Measurements from ENCODE around the gene TINCR. TPM values are rescaled to one million over a fixed set of nuclear protein-coding genes. Genes with fewer than 3 reads are reported as not detected.

The TINCR gene
- total RNA-seq, 1 experiment from 2014 or later, result 0.34 TPM

DNA sequence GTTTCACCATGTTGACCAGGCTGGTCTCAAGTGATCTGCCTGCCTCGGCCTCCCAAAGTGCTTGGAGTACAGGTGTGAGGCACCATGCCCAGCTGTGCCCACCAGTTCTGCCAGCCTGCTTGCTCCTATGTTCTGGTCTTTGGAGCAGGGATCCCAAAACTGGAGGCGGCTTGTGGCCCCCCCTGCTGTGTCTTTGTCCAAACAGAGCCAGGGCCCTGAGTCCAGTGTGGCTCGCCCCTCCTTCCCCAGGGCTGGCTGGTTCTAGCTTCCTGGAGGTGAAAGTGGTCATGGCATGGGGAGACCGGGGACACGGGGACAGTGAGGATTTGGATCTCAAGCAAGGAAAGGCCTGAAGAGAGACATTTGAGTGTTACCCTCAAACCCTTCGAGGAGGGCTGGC is 11.5 kb upstream of the TINCR start:
- POLR2A ChIA-PET (ENCODE audit: low non-redundant PET), result no interaction called here

DNA sequence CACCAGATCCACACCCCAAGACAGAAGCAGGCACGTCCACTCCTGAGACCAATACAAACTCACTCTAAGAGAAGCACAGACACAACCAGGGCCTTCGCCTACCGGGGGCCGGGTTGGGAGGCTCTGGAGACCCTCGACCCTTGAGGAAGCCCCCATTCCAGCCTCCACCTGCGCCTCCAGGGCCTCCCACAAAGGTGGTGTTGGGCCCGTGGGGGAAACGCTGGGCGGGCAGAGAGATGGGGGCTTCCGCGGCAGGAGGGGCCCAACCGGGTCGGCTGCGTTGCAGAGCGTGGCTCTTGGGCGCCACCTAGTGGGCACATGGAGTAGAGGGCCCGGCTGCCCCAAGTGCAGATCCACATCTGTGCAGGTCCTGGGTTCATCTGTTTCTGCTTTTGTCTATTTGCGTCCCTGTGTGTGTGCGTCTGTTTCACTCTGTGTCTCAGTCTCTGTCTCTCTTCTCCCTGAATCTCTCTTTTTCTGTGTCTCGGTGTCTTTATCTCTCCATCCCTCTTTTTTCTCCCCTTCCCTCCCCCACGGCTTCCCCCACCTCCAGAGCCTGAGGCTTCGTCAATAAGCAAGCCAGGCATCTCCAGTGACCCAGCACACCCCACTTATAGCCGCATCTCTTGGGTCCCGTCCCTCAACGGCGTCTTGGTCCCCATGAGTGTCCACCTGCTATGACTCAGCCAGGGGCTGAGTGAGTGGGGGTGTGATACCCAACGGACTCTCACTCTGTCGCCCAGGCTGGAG is 10.5 kb upstream of the TINCR start:
- POLR2A ChIA-PET (ENCODE audit: low non-redundant PET), result no interaction called here
- H3K27ac ChIP-seq (ENCODE audit: low read depth, low read length, poor library complexity, severe bottlenecking), result peak overlapping the region; percentile 29
- peak; percentile 79 for DNase-seq (ENCODE audit: low spot score)

More for the DNA sequence above, 11.5 kb upstream of the TINCR start:
- no TSS peak for BruUV-seq (replicated peaks)
- no peaks in the 10 kb centered on the region for H3K9me3 ChIP-seq (ENCODE audit: low read depth, low read length, poor library complexity, severe bottlenecking)
- DNase-seq (ENCODE audit: low spot score), result no peak
- H3K4me3 ChIP-seq (ENCODE audit: low read depth, low read length, poor library complexity, severe bottlenecking), result no peak overlapping the region
- peak overlapping the region; percentile 39 for H3K27ac ChIP-seq (ENCODE audit: low read depth, low read length, poor library complexity, severe bottlenecking)
- H3K27me3 ChIP-seq (replicated peaks; ENCODE audit: insufficient read depth, low read depth, low read length, poor library complexity), result no peaks in the 10 kb centered on the region
- H3K4me1 ChIP-seq (ENCODE audit: insufficient read depth, low read length, poor library complexity, severe bottlenecking), result peaks cover 9% of the 10 kb centered on the region
- H3K36me3 ChIP-seq (ENCODE audit: insufficient read depth, low read length, poor library complexity, severe bottlenecking), result no peaks in the 10 kb centered on the region
- intact Hi-C loops (cut with micrococcal nuclease; ENCODE audit: unreplicated experiment), result loop anchor here (5.0 to 10.0 kb wide), 2 partner anchors 204 to 542 kb away; no protein-coding TSS in a partner anchor
- no peak for TF ChIP-seq EZH2 (IDR thresholded peaks at IDR 0.05; ENCODE audit: borderline replicate concordance, low read depth, low read length, poor library complexity, severe bottlenecking)
- TF ChIP-seq, protein P1, sequence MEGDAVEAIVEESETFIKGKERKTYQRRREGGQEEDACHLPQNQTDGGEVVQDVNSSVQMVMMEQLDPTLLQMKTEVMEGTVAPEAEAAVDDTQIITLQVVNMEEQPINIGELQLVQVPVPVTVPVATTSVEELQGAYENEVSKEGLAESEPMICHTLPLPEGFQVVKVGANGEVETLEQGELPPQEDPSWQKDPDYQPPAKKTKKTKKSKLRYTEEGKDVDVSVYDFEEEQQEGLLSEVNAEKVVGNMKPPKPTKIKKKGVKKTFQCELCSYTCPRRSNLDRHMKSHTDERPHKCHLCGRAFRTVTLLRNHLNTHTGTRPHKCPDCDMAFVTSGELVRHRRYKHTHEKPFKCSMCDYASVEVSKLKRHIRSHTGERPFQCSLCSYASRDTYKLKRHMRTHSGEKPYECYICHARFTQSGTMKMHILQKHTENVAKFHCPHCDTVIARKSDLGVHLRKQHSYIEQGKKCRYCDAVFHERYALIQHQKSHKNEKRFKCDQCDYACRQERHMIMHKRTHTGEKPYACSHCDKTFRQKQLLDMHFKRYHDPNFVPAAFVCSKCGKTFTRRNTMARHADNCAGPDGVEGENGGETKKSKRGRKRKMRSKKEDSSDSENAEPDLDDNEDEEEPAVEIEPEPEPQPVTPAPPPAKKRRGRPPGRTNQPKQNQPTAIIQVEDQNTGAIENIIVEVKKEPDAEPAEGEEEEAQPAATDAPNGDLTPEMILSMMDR (conservative IDR thresholded peaks at IDR 0.05; ENCODE audit: low read depth, low read length), result no peak
- CTCF ChIA-PET, result no interaction called here

DNA sequence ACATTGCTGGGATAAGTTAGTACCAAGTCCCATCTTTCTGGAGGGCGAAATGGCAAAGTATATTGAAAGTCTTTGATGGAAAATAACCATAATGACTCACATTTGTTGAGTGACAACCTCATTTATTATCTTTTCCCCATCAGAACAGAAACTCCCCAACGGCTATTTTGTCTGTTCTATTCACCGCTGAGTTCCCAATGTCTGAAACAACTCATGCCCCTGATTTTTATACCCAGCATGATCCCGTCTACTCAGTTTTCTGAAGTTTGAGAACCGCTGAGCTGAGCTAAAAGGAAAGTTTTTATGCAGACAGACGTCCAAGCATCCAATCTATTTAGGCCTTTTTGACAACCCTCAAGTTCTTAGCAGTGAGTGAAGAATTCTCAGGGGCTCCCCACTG is 7.8 kb upstream of the TINCR start:
- no peak for TF ChIP-seq EZH2 (IDR thresholded peaks at IDR 0.05; ENCODE audit: borderline replicate concordance, low read depth, low read length, poor library complexity, severe bottlenecking)
- no peaks in the 10 kb centered on the region for H3K36me3 ChIP-seq (ENCODE audit: insufficient read depth, low read length, poor library complexity, severe bottlenecking)
- no peaks in the 10 kb centered on the region for H3K9me3 ChIP-seq (ENCODE audit: low read depth, low read length, poor library complexity, severe bottlenecking)
- ChIA-PET CTCF (interaction anchor here (0.8 kb wide), 1 partner anchor 193 kb away, joined by 5 read pairs; no protein-coding TSS in a partner anchor), POLR2A (ENCODE audit: low non-redundant PET) (no interaction called here)
- H3K4me1 ChIP-seq (ENCODE audit: insufficient read depth, low read length, poor library complexity, severe bottlenecking), result peaks cover 8% of the 10 kb centered on the region
- no peak for DNase-seq (ENCODE audit: low spot score)
- no peaks in the 10 kb centered on the region for H3K27me3 ChIP-seq (replicated peaks; ENCODE audit: insufficient read depth, low read depth, low read length, poor library complexity)
- H3K27ac ChIP-seq (ENCODE audit: low read depth, low read length, poor library complexity, severe bottlenecking), result no peak overlapping the region
- no peak overlapping the region for H3K4me3 ChIP-seq (ENCODE audit: low read depth, low read length, poor library complexity, severe bottlenecking)
- BruUV-seq (replicated peaks), result no TSS peak
- intact Hi-C loops (cut with micrococcal nuclease; ENCODE audit: unreplicated experiment), result loop anchor here (5.0 to 10.0 kb wide), 2 partner anchors 201 to 538 kb away; no protein-coding TSS in a partner anchor

More for the DNA sequence above, 10.5 kb upstream of the TINCR start:
- intact Hi-C loops (cut with micrococcal nuclease; ENCODE audit: unreplicated experiment), result loop anchor here (1.0 to 10.0 kb wide), 3 partner anchors 30 to 541 kb away; no protein-coding TSS in a partner anchor
- Histone ChIP-seq H3K36me3 (ENCODE audit: insufficient read depth, low read length, poor library complexity, severe bottlenecking) (no peaks in the 10 kb centered on the region), H3K9me3 (ENCODE audit: low read depth, low read length, poor library complexity, severe bottlenecking) (no peaks in the 10 kb centered on the region), H3K4me3 (ENCODE audit: low read depth, low read length, poor library complexity, severe bottlenecking) (no peak overlapping the region), H3K27me3 (replicated peaks; ENCODE audit: insufficient read depth, low read depth, low read length, poor library complexity) (no peaks in the 10 kb centered on the region), H3K4me1 (ENCODE audit: insufficient read depth, low read length, poor library complexity, severe bottlenecking) (peaks cover 9% of the 10 kb centered on the region)
- BruUV-seq (replicated peaks), result no TSS peak
- CTCF ChIA-PET, result no interaction called here
- TF ChIP-seq, protein P1 (conservative IDR thresholded peaks at IDR 0.05; ENCODE audit: low read depth, low read length), result peak; percentile 98
- TF ChIP-seq EZH2 (IDR thresholded peaks at IDR 0.05; ENCODE audit: borderline replicate concordance, low read depth, low read length, poor library complexity, severe bottlenecking), result no peak
